ENCODE measurements around the gene SLC7A14. TPM values are rescaled to one million over a fixed set of nuclear protein-coding genes. Genes with fewer than 3 reads are reported as not detected.

The SLC7A14 gene
- total RNA-seq, 1 experiment from 2014 or later: not detected

- H3F3A ChIP-seq (ENCODE audit: low read length, unreplicated experiment): no peaks in the 10 kb centered on the region
- intact Hi-C loops (cut with micrococcal nuclease): no loop called here
- ChIA-PET CTCF (no interaction called here), POLR2A (ENCODE audit: unreplicated experiment) (no interaction called here)
- H3K9me2 ChIP-seq (replicated peaks; ENCODE audit: low read length): no peaks in the 10 kb centered on the region
- no TSS peak for BruUV-seq (replicated peaks)
- no peaks in the 10 kb centered on the region for H3K36me3 ChIP-seq (ENCODE audit: low read depth, low read length)
- H3K4me1 ChIP-seq (ENCODE audit: insufficient read depth, low read length): no peaks in the 10 kb centered on the region
- no peak overlapping the region for H2AFZ ChIP-seq (ENCODE audit: low read length)
- TF ChIP-seq CTCF (conservative IDR thresholded peaks at IDR 0.05; ENCODE audit: low read depth, low read length): no peak
- no peaks in the 10 kb centered on the region for H3K27me3 ChIP-seq (ENCODE audit: low read length)
- H4K20me1 ChIP-seq (ENCODE audit: low read length): no peaks in the 10 kb centered on the region
- no peak overlapping the region for H3K4me3 ChIP-seq (ENCODE audit: low read length)
- ATAC-seq: no peak
- H3K79me2 ChIP-seq (ENCODE audit: low read length): peaks cover 9% of the 10 kb centered on the region; the same call in 1 of the 2 replicates
- no peak for DNase-seq
- H3K4me2 ChIP-seq (ENCODE audit: low read length): no peak overlapping the region
- H3K9ac ChIP-seq (ENCODE audit: low read length): no peak overlapping the region
- H3K9me3 ChIP-seq (ENCODE audit: low read length): no peaks in the 10 kb centered on the region
- no peak overlapping the region for H3K27ac ChIP-seq (ENCODE audit: low read length)
These were observed 159.6 kb downstream of the SLC7A14 start for GRCh38 chr3:170426240-170426797.

GRCh38 chr3:170425491-170426239 lies 160.2 kb downstream of the SLC7A14 start:
- DNase-seq: no peak
- Histone ChIP-seq H3K4me2 (ENCODE audit: low read length) (no peak overlapping the region), H3K79me2 (ENCODE audit: low read length) (peaks cover 14% of the 10 kb centered on the region), H3K9me3 (ENCODE audit: low read length) (no peaks in the 10 kb centered on the region), H3K27me3 (ENCODE audit: low read length) (no peaks in the 10 kb centered on the region), H3K4me1 (ENCODE audit: insufficient read depth, low read length) (no peaks in the 10 kb centered on the region), H3K36me3 (ENCODE audit: low read depth, low read length) (no peaks in the 10 kb centered on the region), H3K9ac (ENCODE audit: low read length) (no peak overlapping the region), H3K27ac (ENCODE audit: low read length) (no peak overlapping the region), H3K4me3 (ENCODE audit: low read length) (no peak overlapping the region), H2AFZ (ENCODE audit: low read length) (no peak overlapping the region), H4K20me1 (ENCODE audit: low read length) (no peaks in the 10 kb centered on the region), H3F3A (ENCODE audit: low read length, unreplicated experiment) (no peaks in the 10 kb centered on the region), H3K9me2 (replicated peaks; ENCODE audit: low read length) (no peaks in the 10 kb centered on the region)
- ATAC-seq: no peak
- CTCF ChIA-PET: interaction anchor here (0.7 kb wide), 1 partner anchor 9 kb away, joined by 3 read pairs; no protein-coding TSS in a partner anchor
- POLR2A ChIA-PET (ENCODE audit: unreplicated experiment): no interaction called here
- intact Hi-C loops (cut with micrococcal nuclease): no loop called here
- TF ChIP-seq EZH2phosphoT487 (IDR thresholded peaks at IDR 0.05; ENCODE audit: borderline replicate concordance, low read length) (no peak), EZH2 (IDR thresholded peaks at IDR 0.05; ENCODE audit: low read length, unreplicated experiment) (no peak), CTCF (conservative IDR thresholded peaks at IDR 0.05; ENCODE audit: low read depth, low read length) (no peak)
- no TSS peak for BruUV-seq (replicated peaks)

DNA sequence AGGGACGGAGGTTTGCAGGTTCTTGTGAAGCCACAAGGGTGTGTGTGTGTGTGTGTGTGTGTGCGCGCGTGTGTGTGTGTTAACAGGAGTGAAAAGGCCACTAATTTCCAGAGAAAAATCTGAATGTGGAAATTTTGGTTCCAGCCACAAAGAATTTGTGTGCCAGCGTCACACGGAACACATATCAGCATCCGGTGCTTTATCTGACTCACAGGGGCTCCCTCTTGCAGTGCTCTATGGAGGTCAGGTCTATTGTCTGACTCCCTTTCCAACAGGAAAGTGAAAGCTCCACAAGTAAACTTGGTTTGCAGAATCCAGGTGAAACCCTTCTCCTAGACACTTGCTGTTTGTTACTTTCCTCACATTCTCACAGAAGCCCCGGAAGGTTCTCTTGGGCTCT lies 161.0 kb downstream of the SLC7A14 start:
- BruUV-seq (replicated peaks): no TSS peak
- no peak for DNase-seq
- H3K9ac ChIP-seq (ENCODE audit: low read length): no peak overlapping the region
- no peaks in the 10 kb centered on the region for H4K20me1 ChIP-seq (ENCODE audit: low read length)
- intact Hi-C loops (cut with micrococcal nuclease): no loop called here
- no peaks in the 10 kb centered on the region for H3K9me3 ChIP-seq (ENCODE audit: low read length)
- ATAC-seq: no peak
- TF ChIP-seq EZH2 (IDR thresholded peaks at IDR 0.05; ENCODE audit: low read length, unreplicated experiment) (no peak), CTCF (conservative IDR thresholded peaks at IDR 0.05; ENCODE audit: low read depth, low read length) (no peak), EZH2phosphoT487 (IDR thresholded peaks at IDR 0.05; ENCODE audit: borderline replicate concordance, low read length) (no peak)
- ChIA-PET CTCF (no interaction called here), POLR2A (ENCODE audit: unreplicated experiment) (no interaction called here)
- no peaks in the 10 kb centered on the region for H3K9me2 ChIP-seq (replicated peaks; ENCODE audit: low read length)
- H3K4me2 ChIP-seq (ENCODE audit: low read length): no peak overlapping the region
- H3K4me1 ChIP-seq (ENCODE audit: insufficient read depth, low read length): no peaks in the 10 kb centered on the region
- peaks cover 21% of the 10 kb centered on the region for H3K79me2 ChIP-seq (ENCODE audit: low read length)
- H3K27me3 ChIP-seq (ENCODE audit: low read length): no peaks in the 10 kb centered on the region
- no peak overlapping the region for H3K27ac ChIP-seq (ENCODE audit: low read length)
- H3F3A ChIP-seq (ENCODE audit: low read length, unreplicated experiment): no peaks in the 10 kb centered on the region
- H3K4me3 ChIP-seq (ENCODE audit: low read length): no peak overlapping the region
- no peaks in the 10 kb centered on the region for H3K36me3 ChIP-seq (ENCODE audit: low read depth, low read length)
- H2AFZ ChIP-seq (ENCODE audit: low read length): no peak overlapping the region

All from PC-3 (cell line).